Measurements from ENCODE around the gene CPLX1.

The CPLX1 gene

DNA sequence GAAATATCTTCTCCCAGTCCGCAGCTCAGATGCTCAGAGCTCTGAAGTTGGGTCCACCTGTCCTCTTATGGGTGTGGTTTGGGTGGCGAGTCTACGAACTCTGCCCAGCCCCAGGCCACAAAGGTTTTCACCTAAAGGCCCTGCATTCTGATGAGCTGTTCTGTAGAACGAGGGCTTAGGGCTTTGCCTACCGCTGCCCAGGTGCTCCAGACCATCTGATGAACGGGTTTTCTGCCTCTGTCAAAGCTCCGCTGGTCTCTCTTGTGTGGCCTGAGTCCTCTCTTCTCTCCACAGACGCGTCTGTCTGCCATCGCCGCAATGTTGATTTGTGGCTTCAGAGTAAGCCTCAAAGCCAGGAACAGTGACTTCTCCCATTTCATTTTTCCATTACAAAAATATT, 28.4 kb upstream of the CPLX1 start:
- no peak for FAIRE-seq

DNA sequence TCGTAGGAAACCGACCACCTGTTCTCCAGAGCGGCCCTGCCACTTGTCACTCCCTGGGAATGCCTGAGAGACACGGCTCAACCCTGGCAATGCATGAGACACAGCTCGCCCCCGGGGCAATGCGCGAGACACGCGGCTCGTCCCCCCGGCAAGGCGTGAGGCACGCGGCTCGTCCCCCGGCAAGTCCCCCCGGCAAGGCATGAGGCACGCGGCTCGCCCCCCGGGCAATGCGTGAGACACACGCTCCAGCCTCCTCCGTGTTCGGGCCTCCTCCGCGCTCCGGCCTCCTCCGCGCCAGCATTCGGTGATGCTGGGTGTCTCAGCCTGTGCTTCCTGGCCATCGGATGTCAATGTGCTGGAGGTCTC, 27.5 kb upstream of the CPLX1 start:
- FAIRE-seq, result no peak

DNA sequence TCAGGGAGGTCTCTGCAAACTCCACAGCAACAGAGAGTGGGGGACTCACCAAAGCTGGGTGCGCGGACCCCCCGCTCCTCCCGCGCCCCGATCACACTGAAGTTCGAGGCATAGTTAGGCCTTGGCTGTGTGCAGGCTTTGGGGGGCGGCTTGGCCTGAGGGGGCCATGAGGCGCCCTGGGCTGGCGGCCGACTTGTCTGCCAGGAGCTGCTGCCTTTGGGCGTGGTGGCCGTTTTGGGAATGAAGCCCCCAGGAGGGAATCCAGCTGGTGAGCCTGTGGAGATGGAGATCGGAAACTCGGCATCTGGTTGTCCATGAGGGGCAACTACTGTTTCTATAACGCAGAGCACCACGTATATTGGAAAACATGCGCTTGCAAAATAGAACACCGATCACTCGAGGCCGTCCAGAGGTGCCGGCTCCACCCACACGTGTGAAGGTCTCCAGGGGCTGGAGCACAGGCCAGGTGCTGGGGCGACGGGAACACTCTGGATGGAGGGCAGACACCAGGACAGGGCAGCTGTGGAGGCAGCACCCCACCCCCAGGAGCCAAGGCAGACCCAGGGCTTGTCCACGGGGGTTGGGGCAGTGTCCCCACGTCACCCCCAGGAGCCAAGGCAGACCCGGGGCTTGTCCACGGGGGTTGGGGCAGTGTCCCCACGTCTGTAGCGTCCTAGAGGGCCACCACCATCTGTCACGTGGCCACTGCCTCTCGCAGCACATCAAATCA, 25.9 kb upstream of the CPLX1 start:
- no peak for FAIRE-seq

DNA sequence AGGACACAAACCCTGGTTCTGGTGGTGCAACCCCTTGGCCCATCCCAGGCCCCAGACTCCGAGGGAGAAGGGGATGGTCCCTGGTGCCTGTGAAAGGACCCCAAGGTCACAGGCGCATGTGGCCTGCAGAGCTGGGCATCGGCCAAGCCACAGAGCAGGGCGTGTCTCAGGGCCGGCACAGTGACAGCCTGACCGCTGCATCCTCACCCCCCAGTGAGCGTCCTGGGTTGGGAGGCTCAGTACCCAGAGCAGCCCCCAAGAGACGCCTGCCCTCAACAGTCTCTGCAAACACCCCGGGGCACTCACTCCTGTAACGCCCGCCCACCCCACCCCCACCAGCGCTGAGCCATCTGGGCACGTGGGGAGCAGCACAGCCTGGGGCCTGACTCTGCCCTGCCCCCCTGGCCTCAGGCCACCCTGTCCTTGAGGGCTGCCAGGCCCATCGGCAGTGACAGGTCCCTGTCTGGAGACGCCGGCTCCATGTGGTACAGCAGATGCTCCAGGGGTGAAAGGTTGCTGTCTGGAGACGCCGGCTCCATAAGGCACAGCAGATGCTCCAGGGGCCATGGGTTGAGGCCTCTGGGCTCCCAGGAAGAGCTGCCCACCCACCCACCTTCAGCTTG, 24.5 kb upstream of the CPLX1 start:
- FAIRE-seq, result no peak

DNA sequence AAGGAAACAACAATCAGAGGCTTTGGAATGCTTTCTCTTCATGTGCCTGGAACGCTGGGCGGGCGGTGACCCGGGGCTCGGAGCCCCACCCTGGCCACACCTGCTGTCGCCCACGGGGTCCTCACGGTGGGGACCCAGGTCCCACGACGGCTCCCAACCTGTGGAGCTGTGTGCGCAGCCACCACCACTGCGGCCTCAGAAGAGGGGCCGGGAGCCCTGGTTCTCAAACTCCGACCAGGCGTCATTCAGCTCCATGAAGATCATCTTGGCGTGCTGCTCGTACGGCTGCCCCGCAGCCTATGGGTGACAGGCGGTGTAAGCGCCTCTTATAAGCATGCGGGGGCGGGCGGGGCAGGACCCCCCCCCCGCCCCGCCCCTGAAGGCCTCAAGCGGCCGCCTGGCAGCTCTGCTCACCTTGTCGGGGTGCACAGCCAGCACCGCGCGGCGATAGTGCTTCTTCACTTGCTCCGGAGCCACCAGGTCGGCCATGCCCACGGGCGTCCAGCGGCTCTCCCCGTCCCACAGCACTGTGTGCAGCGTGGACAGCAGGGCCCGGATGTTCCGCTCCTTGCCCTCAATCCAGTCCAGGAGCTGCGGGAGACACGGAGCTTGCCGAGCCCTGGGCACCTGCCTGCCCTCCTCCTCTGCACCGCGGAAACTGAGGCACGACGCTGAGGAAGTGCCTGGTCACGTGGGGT, 23.7 kb upstream of the CPLX1 start:
- FAIRE-seq, result no peak

DNA sequence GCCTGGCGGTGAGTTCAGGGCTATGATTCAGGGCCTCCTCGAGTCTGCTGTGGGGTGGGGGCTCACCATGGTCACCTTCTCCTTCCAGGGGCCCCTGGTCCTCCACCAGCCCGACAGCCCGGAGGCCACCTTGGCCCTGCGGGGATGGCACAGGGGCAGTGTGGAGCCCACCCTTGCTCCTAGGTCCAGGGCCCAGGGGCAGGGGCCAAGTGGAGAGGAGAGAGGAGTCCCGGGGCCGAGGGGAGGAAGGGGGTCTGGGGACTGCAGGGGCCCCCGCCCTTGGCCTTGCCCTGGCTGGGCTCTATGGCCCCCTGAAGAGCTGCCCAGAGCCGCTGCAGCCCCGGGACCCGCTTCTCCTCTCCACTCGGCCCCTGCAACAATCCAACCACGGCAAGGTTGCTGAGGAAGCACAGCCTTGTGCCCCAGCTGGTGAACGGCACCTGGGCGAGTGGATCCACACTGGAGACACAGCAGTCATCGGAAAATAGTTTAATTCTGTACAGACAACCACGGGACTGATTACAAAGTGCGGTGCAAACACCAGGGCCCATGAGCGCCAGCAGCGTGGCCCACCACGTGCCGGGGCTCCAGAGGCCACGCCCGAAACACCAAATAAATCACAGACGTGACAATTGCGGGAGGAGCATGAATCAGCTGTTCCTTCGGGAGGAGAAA, 23.0 kb upstream of the CPLX1 start:
- no peak for FAIRE-seq

DNA sequence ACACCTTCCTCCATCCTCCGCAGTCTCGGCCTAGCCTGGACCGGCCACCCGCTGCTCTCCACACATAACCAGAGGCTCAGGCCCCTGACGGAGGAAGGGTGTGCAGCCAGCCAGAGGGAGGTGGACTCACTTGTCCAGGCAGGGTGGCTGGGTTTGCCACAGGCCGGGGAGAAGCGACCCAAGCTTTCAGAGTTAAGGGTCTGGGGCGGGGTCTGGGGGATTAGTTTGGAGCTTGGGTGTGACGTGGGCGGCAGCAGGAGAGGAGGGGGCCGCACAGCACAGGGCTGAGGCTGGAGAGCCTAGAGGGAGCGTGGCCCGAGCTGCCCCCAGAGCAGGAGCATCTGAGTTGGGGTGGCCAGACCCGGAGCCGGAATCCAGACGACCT, 22.4 kb upstream of the CPLX1 start:
- FAIRE-seq, result no peak

DNA sequence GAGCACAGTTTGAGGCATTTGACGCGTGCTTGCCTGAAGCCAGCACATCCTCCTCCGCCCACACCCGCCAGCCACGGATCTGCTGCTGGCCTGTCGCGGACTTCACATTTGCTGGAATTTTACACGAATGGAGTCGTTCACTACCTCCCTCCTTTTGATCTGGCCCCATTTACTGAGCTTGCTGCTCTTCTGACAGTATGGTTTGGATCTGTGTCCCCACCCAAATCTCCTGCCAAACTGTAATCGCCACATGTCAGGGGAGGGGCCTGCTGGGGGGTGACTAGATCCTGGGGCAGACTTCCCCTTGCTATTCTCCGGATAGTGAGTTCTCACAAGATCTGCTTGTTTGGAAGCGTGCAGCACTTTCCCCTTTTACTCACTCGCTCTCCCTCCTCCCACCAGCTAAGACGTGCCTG, 19.9 kb upstream of the CPLX1 start:
- FAIRE-seq, result no peak

DNA sequence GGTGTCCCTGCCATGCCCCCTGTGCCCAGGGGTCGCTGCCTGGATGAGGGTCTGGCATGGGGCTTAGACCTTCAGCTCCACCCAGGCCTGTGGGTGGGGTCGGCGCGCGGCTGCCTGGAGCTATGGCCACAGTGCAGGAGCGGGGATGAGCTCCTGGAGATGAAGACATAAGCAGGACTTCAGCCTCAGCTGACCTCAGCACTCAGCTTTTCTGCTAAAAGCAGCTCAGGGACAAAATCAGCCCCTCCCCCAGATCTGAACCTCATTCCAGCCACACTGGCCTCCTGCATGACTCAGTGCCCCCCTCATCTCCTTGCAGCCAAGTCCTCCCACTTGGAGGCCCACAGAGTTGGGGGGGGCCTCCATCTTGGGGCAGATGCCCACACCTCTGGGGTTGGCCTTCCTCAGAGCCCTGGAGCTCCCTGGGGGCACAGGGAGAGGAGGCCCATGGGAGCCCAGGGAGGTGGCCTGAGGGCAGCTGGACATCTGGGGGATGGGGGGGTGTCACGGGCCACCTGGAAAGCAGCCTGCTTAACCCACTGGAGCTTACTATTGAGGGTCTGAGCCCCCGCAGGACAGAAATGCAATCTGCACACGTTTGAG, 19.4 kb upstream of the CPLX1 start:
- no peak for FAIRE-seq

DNA sequence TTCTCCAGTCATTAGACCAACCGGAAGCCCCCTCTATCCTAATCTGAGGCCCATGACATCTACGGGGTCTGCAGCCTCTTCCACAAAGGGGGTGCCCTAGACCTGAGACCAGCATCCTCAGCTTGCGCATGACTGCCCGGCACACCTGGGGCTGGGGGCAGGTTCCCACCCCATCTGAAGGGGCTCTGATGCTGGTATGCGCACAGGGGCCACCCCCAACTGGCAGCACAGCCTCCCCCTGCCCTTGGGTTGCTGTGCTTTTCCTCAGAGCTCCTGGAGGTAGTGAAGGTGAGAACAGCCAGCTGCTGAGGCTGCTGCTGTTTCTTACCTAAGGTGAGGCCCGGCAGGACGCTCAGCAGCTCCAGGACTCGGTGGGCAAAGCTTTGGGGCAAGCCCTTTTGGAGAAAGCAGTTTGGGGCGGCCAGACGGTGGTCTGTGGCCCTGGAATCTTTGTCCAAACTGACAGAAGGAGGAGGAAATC, 18.9 kb upstream of the CPLX1 start:
- no peak for FAIRE-seq

DNA sequence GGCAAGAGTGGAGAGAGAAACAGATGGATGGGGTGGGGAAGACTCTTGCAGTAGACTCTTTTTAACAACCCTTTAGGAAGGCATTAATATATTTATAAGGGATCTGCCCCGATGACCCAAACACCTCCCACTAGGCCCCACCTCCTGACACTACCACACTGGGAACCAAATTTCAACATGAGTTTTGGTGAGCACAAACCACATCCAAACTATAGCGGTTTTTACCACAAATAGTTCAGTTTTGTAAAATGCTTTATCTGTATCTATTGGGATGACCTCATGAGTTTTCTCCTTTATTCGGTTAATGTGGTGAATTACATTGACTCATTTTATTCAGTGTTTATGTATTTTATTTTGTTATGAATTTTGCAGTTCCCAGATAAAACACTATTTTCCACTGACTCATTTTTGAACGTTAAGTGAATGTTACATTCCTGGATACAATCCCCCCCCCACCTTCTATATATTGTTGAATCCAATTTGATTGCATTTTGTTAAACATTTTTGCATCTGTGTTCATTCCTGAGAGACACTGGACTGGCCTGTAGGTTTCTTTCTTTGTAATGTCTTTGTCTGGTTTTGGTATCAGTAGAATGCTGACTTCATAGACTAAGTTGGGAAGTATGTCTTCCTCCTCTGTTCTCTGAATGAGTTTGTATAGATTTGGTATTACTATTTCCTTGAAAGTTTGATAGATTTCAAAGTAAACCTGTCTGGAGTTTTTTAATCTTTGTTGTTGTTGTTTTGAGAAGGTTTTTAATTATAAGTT, 13.9 kb upstream of the CPLX1 start:
- FAIRE-seq, result no peak

DNA sequence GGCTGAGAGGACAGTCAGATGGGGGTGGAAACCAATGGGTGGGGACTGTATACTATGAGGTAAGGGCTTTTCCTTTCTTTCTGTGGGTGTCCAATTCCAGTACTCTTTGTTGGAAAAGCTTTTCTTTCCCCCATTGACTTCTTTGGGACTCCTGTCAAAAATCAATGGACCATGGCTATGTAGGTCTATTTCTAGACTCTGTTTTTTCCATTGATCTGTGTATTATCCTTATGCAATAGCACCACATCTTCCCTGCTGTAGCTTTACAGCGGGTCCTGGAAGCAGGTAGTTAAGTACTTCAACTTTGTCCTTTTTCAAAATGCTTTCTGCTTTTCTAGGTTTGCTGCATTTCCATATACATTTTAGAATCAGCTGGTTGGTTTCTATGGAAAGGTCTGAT, 11.8 kb upstream of the CPLX1 start:
- no peak for FAIRE-seq

DNA sequence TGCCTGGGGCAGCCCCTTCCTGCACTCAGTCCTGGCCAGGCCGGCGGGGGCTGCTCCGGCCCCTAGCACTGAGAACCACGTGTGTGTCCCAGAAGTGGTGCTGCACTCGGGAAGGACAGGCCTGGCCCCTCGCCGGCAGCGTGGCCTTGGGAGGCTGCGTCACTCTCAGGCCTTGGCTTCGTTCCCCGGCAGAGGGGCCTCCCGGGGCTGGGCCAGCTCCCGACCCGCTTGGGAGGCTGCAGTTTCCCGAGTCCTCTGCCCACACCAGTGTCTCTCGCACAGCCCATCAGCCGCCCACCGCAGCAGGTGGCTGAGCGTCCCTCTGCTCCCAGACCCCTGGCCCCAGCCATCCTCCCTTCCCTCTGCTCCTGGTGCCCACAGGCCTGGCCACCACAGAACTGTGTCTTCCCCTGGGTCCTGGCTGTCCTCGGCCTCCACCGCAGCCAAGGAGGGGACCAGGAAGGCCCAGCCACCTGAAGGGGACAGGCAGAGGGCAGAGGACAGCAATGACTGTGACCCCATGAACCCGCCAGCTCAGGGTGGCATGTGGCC, 10.9 kb upstream of the CPLX1 start:
- no peak for FAIRE-seq

DNA sequence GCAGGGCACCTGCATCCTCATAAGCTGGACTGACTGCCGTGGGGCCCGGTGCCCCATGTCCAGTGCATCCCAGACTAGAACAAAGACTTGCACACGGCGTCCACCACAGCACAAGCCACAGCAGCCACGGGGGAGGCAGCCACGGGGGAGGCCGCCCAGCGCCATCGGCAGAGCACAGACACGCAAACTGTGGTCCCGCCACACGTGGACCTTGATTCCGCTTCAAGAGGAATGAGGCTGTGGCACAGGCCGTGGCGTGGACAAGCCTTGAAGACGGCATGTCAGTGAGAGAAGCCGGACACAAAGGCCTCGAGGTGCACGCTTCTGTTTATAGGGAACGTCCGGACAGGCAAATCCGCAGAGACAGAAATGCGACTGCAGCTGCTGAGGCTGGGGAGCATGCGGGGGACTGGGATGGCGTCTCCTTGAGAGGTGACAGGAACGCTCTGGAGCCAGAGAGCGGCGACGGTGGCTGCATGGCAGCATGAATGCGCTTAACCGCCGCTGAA, 10.1 kb upstream of the CPLX1 start:
- FAIRE-seq, result no peak

DNA sequence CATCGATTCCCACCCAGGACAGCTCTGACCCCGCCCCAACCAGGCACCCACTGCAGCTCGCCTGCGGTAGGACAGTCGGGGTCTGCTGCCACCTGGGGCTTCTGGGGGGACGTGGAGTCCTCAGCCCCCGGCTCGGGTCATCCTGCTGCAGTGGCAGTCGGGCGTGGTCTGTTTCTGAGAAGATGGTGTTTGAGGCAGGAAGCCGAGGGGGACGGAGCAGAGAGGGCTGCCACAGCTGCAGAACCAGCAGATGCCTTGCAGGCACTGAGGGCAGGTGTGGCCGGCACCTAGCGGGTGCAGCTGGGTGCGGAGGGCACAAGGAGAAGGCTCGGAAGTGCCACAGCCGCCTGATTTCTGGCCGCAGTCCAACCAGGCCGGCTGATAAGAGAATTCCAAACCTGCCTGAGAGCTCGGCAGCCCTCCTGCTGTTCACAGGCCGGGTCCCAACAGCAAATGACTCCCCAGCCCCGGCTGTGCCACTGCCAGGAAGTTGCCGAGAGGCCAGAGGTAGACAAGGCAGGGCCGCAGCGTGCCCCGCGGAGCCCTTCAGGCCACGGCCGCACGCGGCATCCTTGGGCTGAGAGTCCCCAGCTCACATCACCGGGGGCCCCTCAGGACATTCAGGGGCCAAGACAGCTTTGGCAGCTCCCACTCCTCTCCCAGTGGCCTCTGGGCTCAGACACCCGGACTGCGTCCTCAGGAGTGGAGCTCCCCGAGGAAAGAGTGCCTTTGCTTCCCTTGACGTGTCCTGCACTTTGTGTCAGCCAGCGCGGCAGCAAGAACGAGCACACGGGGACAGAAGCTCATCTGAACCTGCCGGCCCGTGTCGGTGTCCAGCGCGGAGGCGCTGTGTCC, 9.4 kb upstream of the CPLX1 start:
- no peak for FAIRE-seq

DNA sequence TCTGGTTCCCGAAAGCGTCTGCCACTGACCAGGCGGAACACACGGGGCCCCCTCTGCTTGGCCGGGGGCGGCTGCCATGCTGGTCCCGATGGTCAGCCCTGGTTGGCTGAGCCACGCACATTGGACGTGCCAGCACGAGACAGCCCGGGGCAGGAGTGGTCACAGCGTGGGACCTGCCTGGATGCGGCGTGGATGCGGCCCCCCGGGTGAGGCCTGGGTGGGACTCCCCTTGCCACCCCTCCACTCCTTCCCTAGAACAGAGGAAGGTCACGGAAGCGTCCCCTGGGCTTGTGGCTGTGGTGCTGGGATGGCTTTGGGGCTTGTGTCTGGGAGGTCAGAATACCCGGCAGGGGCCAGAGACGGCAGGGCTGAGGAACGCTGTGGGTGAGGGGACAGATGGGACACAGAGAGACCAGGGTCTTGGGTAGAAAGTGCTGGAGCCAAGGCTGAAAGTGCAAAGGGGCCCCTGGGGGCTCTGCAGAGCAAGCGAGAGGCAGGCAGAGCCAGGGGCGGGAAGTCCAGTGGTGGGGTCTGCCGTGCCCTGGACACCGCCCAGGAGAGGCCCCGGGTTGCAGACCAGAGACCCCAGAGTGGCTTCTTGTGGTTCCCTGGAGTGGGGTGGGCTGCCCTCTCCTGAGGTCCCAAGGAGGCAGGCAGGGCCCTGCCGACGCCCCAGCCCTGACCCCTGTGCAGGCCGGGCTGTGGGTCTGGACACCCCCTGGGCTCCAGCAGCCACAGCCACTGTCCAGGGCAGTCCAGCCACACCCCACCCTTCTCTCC, 8.6 kb upstream of the CPLX1 start:
- no peak for FAIRE-seq

DNA sequence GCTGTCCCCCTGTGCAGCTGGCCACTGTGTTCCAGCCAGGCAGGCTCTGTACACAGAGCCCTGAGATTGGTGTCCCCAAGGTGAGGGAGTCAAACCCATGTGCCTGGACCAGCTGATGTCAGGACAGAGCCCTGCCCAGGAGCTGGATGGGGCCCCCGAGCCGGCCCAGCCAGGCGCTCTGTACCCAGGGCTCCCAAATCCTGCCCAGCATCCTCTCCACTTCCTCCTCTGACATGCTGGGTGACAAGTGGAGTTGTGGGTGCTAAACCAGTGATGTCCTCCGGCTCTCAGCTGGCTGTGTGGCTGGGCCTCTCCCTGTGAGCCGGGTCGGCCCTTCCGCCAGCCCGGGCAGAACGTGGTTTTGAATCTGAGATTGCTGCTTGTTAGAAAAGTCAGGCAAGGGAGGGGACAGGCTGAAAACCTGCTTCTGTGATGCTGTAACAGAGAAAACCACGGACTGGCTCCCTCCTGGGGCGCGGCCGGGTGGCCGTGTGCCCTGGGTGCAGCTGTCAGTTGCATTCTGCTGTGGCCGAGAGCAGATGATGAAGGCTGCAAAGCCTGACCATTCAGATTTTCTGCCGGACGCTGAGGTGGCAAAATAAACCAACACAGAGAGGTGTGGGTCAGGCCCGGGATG, 7.9 kb upstream of the CPLX1 start:
- no peak for FAIRE-seq

DNA sequence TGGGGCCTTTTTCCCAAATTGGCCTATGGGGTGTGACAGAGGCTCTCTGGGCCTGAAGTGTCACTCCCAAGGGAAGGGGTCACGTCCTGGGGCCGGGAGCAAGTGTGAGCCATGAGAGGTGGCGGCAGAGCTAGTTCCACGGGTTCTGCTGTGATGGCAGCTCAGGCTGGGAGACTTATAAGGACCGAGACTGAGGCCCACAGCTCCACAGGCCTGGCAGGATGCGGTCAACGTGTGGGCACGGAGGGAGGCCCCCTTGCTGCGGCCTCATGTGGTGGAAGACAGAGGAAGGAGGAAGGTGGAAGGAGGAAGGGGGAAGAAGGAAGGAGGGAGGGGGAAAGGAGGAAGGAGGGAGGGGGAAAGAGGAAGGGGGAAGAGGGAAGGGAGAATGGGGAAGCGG, 7.2 kb upstream of the CPLX1 start:
- FAIRE-seq, result no peak

DNA sequence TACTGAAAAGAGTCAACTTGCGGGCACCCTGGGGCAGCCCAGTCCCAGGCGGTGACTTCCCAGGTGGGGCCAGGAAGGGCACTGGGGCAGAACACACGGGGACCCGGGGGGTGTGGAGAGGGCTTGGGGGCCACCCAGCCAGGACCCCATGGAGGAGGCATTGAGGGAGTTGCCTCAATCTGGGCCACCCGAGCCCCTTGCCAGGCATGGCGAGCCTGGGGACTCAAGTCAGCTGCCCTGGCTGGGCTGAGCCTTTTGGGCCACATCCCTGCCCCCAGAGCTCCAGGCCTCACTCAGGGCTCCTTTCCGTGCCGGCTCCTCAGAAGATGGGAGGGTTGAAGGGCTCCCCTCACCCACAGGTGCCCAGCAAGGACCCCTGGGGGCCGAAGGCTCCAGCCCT, 6.6 kb upstream of the CPLX1 start:
- no peak for FAIRE-seq

DNA sequence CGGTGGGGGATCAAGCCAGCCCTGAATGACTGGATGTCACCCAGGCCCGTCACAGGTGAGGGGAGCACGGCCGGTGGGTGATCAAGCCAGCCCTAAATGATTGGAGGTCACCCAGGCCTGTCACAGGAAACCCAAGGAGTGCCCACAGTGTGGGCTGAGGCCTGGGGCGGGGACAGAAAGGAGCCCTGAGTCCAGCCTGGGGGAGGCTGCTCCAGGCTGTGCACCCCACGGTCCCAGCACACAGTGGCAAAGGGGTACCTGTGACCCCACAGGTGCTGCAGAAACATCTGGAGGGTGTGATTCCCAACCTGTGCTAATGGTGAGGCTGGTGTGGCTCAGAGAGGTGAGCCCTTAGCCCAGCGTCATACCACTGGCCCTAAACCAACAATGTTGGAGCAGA, 6.2 kb upstream of the CPLX1 start:
- no peak for FAIRE-seq

Data from colon (tissue), 2 donors.